Uterus (tissue), 2 donors: ENCODE results near the gene LMBR1.

Source experiments
- CTCF ChIP-seq, 4 experiments: fragments of 200-600 bp in 2 of 4; fragments of 450-650 bp in 2 of 4; sonication (generic) in 2 of 4; IDR thresholded peaks; one replicate each; pipeline ENCODE4 v1.5.1; 2016 to 2019; ENCODE audit warnings: antibody characterized with exemption in 4 of 4, mild to moderate bottlenecking in 2 of 4, moderate library complexity in 1 of 4
- POLR2A ChIP-seq, 2 donors: fragments of 450-650 bp; IDR thresholded peaks; one replicate each; pipeline ENCODE4 v1.6.1; 2016; ENCODE audit warnings: antibody characterized with exemption in 2 of 2, mild to moderate bottlenecking in 1 of 2, moderate library complexity in 1 of 2

- no peak for TF ChIP-seq CTCF (IDR thresholded peaks at IDR 0.05)
- no peak for TF ChIP-seq POLR2A (IDR thresholded peaks at IDR 0.05)
Measured at GRCh38 chr7:156858523-156858922, 34.5 kb downstream of the LMBR1 start.
